OCI-LY7 (cell line): Measurements from ENCODE around the gene CNOT3. TPM values are rescaled to one million over a fixed set of nuclear protein-coding genes. Genes with fewer than 3 reads are reported as not detected.
A peak's percentile ranks its signal among the peaks of the same experiment; 100 is the strongest.

ENCODE experiments used
- BruUV-seq: library from RNA; stranded (reverse); fragments of 400-500 nt; replicated peaks from 2 replicates; lab custom pipeline; 2021; lab: Mats Ljungman, UMichigan
- CTCF ChIA-PET: fragments of 300-600 bp; sonication (Branson Sonifier 250); formaldehyde crosslinking; loops from one replicate; lab custom pipeline; 2022; ENCODE audit warnings: antibody characterized with exemption; ENCODE audit not compliant: unreplicated experiment; lab: Charles Lee
- POLR2A ChIA-PET: fragments of 300-600 bp; sonication (Branson Sonifier 250); formaldehyde crosslinking; loops from one replicate; lab custom pipeline; 2022; ENCODE audit warnings: antibody characterized with exemption; lab: Charles Lee
- DNase-seq: peaks from one replicate; pipeline ENCODE4 v3.0.0-alpha.2; 2015; ENCODE audit warnings: low spot score
- H2AFZ ChIP-seq: fragments of 200-600 bp; sonication (generic), shearing (Covaris generic); 2 replicates; pipeline ENCODE4 v1.6.1; 2014; ENCODE audit warnings: mild to moderate bottlenecking, antibody characterized with exemption, low read length, moderate library complexity
- H3K27ac ChIP-seq: fragments of 200-600 bp; sonication (generic); 2 replicates; pipeline ENCODE4 v1.5.1; 2014; ENCODE audit warnings: mixed run types, low read depth, mild to moderate bottlenecking, moderate library complexity, low read length, inconsistent platforms; ENCODE audit not compliant: poor library complexity, severe bottlenecking
- H3K36me3 ChIP-seq: fragments of 200-600 bp; sonication (generic); 2 replicates; pipeline ENCODE4 v1.6.1; 2014; ENCODE audit warnings: mild to moderate bottlenecking, antibody characterized with exemption, low read length, moderate library complexity, mixed read lengths; ENCODE audit not compliant: insufficient read depth
- H3K4me1 ChIP-seq: fragments of 200-600 bp; sonication (generic); 2 replicates; pipeline ENCODE4 v1.5.1; 2014; ENCODE audit warnings: mild to moderate bottlenecking, low read length; ENCODE audit not compliant: insufficient read depth, poor library complexity, severe bottlenecking
- H3K4me2 ChIP-seq: fragments of 200-600 bp; sonication (generic); 2 replicates; pipeline ENCODE4 v1.6.1; 2014; ENCODE audit warnings: mild to moderate bottlenecking, low read length
- H3K4me3 ChIP-seq: fragments of 200-600 bp; sonication (generic); 2 replicates; pipeline ENCODE4 v1.5.1; 2014; ENCODE audit warnings: mild to moderate bottlenecking, low read depth, low read length; ENCODE audit not compliant: poor library complexity, severe bottlenecking
- H3K79me2 ChIP-seq: fragments of 200-600 bp; sonication (generic); 2 replicates; pipeline ENCODE4 v1.6.1; 2016; ENCODE audit warnings: low read depth, mild to moderate bottlenecking, low read length, moderate library complexity, mixed read lengths; ENCODE audit not compliant: insufficient read depth
- H3K9me2 ChIP-seq: fragments of 200-600 bp; sonication (generic); 2 replicates; pipeline ENCODE4 v1.6.1; 2016; ENCODE audit warnings: mild to moderate bottlenecking, low read length, mixed read lengths; ENCODE audit not compliant: insufficient read depth
- H3K9me3 ChIP-seq: fragments of 200-600 bp; sonication (generic); 2 replicates; pipeline ENCODE4 v1.6.1; 2014; ENCODE audit warnings: mild to moderate bottlenecking, mixed run types, low read length, mixed read lengths
- H4K20me1 ChIP-seq: fragments of 200-600 bp; sonication (generic); 2 replicates; pipeline ENCODE4 v1.6.1; 2014; ENCODE audit warnings: mild to moderate bottlenecking, antibody characterized with exemption, low read length, moderate library complexity, mixed read lengths; ENCODE audit not compliant: insufficient read depth
- CTCF ChIP-seq: fragments of 200-600 bp; sonication (generic); conservative IDR thresholded peaks from 2 replicates; pipeline ENCODE4 v1.5.1; 2014; ENCODE audit warnings: mild to moderate bottlenecking, antibody characterized with exemption, low read length, moderate library complexity, mixed read lengths
- EZH2phosphoT487 ChIP-seq: fragments of 200-600 bp; sonication (generic); IDR thresholded peaks from 2 replicates; pipeline ENCODE4 v1.6.1; 2018; ENCODE audit warnings: low read depth, borderline replicate concordance, mild to moderate bottlenecking, mixed run types, antibody characterized with exemption, low read length, moderate library complexity, mixed read lengths
- intact Hi-C: fragments of 100-400 bp; cut with micrococcal nuclease; formaldehyde crosslinking; loops from one replicate; pipeline ENCODE4 v1.10.0; 2022; ENCODE audit not compliant: unreplicated experiment
- total RNA-seq, 2 experiments: library from RNA; depleted of rRNA in 1 of 2; stranded (reverse); fragments of >200 nt in 1 of 2; shearing (Covaris generic) in 1 of 2; gene quantifications; 2 replicates each; pipeline ENCODE4 v1.2.3, GENCODE V29; 2014 to 2022

The CNOT3 gene
- total RNA-seq, 2 experiments from 2014 or later: 18.4 to 54.8 TPM

- CTCF ChIA-PET: no interaction called here
- no peak overlapping the region for H3K4me3 ChIP-seq
- H3K4me1 ChIP-seq: peaks cover 30% of the 10 kb centered on the region
- POLR2A ChIA-PET: interaction anchor here (0.6 kb wide), 1 partner anchor 147 kb away, joined by 3 read pairs; no protein-coding TSS in a partner anchor
- BruUV-seq: no TSS peak
- H3K4me2 ChIP-seq: no peak overlapping the region
- H3K9me2 ChIP-seq: no peaks in the 10 kb centered on the region
- no peak for DNase-seq
- no peak overlapping the region for H2AFZ ChIP-seq
- H4K20me1 ChIP-seq: peaks cover 5% of the 10 kb centered on the region
- no peaks in the 10 kb centered on the region for H3K9me3 ChIP-seq
- TF ChIP-seq CTCF (no peak), EZH2phosphoT487 (no peak)
- intact Hi-C loops: no loop called here
- H3K79me2 ChIP-seq: peaks cover 33% of the 10 kb centered on the region
- no peak overlapping the region for H3K27ac ChIP-seq
- peaks cover 35% of the 10 kb centered on the region for H3K36me3 ChIP-seq
Measured at GRCh38 chr19:54196536-54196935, 59.0 kb downstream of the CNOT3 start.

GRCh38 chr19:54197121-54197520 is 59.6 kb downstream of the CNOT3 start:
- no peak overlapping the region for H3K4me2 ChIP-seq
- BruUV-seq: no TSS peak
- H3K36me3 ChIP-seq: peaks cover 41% of the 10 kb centered on the region
- no peak overlapping the region for H3K4me3 ChIP-seq
- H3K9me2 ChIP-seq: no peaks in the 10 kb centered on the region
- no peak for DNase-seq
- peaks cover 11% of the 10 kb centered on the region for H4K20me1 ChIP-seq
- TF ChIP-seq CTCF (no peak), EZH2phosphoT487 (no peak)
- no peak overlapping the region for H2AFZ ChIP-seq
- peaks cover 26% of the 10 kb centered on the region for H3K4me1 ChIP-seq
- ChIA-PET CTCF (no interaction called here), POLR2A (interaction anchor here (0.6 kb wide), 1 partner anchor 147 kb away, joined by 3 read pairs; no protein-coding TSS in a partner anchor)
- H3K9me3 ChIP-seq: no peaks in the 10 kb centered on the region
- H3K79me2 ChIP-seq: peaks cover 33% of the 10 kb centered on the region
- no peak overlapping the region for H3K27ac ChIP-seq
- intact Hi-C loops: no loop called here

GRCh38 chr19:54199401-54199800 is 61.8 kb downstream of the CNOT3 start:
- Histone ChIP-seq H3K9me2 (no peaks in the 10 kb centered on the region), H3K36me3 (peaks cover 50% of the 10 kb centered on the region), H3K9me3 (no peaks in the 10 kb centered on the region), H3K79me2 (peaks cover 51% of the 10 kb centered on the region), H4K20me1 (peaks cover 34% of the 10 kb centered on the region), H3K27ac (no peak overlapping the region), H2AFZ (no peak overlapping the region), H3K4me1 (peaks cover 43% of the 10 kb centered on the region), H3K4me3 (peak overlapping the region; percentile 84), H3K4me2 (peak overlapping the region; percentile 92)
- BruUV-seq: no TSS peak
- ChIA-PET POLR2A (interaction anchor here (0.7 to 0.9 kb wide), 3 partner anchors 9 to 249 kb away, joined by 3 to 4 read pairs (median 3); partner anchors contain the start of gene CNOT3), CTCF (no interaction called here)
- intact Hi-C loops: no loop called here
- TF ChIP-seq EZH2phosphoT487 (no peak), CTCF (no peak)
- DNase-seq: no peak
